ENCODE data around the gene RFX1.

Gene RFX1

DNA sequence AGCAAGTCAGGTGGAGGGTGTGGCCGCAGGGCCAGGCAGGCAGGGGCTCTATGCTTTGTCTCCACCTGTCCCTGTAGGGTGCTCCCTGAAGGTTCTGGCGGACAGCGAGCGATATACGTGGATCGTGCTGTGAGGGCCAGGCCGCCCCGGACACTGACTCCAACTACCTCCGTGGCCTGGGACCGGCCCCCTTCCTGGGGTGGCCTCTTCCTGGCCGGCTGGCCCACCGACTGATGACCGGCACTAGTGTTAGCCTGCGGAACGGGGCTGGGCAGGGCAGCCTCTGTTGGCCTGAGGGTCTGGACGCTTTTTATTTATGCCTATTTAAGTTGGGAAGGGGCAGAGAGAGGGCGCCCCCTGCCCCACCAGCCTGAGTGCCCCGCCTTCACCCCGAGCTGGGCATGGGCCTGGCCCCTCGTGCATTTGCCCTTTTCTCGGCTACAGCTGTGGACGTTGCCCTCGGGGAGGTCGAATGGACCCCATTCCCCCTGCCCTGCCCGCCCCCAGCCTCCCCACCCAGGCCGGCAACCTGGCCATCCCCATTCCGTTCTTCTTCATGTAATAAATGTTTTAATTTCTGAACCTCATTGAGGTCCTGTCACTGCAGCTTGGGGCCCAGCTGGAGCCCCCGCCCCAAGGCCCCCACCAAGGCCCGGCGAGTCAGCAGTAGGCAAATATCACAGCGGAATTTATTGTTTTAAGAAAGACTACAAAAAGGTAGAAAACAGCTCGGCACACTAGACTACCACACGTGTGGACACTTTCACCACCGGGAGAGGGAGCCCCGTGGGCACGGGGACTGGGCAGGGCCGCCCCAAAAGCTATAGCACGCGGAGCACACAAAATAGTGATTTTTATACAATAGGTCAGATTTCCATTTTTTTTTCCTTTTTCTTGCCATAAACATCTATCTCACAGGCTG lies 45.0 kb downstream of the RFX1 start:
- DNase-seq (ENCODE audit: low read depth): no peak

DNA sequence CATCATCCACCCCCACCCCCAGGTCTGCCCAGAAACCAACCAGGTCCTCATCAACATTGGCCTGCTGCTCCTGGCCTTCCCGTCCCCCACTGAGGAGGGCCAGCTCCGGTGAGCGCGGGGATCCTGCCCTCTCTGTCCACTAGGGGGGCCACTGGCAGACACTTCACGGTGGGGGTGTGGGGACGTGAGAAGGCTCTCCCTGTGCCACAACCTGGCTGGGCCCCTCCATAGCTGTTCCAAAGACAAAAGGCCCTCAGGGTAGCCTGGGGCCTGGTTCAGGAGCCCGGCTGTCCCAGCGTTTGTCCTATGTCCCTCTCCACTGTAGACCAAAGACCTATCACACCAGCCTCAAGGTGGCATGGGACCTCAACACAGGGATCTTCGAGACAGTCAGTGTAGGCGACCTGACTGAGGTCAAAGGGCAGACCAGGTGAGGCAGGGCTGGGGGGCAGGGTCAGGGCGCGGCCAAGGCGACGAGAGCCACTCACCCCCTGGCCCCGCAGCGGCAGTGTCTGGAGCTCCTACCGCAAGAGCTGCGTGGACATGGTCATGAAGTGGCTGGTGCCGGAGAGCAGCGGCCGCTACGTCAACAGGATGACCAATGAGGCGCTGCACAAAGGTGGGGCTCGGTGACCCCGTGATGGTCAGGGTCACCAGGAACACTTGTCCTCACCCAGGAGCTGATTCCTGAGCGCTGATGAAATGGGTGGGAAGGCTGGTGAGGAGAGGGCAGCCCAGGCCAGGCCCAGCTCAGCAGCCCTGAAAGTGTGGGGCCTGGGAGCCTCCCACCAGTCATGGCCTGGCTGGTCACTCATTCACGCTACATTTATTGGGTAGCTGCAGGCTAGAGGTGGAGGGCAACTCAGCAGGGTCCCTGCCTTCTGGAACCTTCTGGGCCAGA lies 45.9 kb downstream of the RFX1 start:
- DNase-seq (ENCODE audit: low read depth): peak; percentile 43

DNA sequence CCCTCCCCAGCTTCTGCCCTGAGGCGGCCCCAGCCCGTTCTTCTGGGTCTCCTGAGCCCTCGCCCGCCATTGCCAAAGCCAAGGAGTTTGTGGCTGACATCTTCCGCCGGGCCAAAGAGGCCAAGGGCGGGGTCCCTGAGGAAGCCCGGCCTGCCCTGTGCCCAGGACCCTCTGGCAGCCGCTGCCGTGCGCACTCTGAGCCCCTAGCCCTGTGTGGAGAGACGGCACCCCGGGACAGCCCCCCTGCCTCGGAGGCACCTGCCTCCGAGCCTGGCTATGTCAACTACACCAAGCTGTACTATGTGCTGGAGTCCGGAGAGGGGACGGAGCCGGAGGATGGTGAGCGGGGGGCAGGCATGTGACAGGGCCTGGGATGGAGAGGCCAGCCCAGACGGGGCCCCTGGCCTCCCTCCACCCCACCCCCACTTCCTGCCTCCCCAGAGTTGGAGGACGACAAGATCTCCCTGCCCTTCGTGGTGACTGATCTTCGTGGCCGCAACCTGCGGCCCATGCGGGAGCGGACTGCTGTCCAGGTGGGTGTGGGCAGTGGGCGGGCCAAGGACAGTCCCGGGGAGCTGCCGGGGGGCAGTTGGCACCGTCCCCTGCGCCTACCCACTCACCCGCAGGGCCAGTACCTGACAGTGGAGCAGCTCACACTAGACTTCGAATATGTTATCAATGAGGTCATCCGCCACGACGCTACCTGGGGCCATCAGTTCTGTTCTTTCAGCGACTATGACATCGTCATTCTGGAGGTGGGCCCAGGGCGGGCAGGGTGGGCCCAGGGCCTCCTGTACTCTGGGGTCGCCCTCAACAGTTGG lies 46.8 kb downstream of the RFX1 start:
- DNase-seq (ENCODE audit: low read depth): no peak

DNA sequence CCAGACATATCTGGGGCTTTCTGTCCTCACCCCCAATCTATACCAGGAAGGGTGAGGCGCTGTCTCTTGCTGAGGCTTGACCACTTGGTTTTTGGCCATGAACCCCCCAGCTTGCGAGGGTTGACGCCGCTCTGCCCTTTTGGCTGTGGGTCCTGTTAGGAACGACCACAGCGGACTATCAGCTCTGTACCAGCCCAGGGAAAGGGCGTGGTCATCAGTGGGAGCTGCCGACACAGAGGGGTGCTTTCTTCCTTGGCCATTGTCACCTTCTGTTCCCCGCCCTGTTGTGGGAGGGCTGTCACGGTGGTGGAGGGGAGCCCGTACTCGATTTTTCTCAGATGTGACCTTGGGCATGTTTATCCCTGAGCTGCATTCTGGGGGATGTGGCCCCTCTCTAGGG lies 48.1 kb downstream of the RFX1 start:
- DNase-seq (ENCODE audit: low read depth): no peak

DNA sequence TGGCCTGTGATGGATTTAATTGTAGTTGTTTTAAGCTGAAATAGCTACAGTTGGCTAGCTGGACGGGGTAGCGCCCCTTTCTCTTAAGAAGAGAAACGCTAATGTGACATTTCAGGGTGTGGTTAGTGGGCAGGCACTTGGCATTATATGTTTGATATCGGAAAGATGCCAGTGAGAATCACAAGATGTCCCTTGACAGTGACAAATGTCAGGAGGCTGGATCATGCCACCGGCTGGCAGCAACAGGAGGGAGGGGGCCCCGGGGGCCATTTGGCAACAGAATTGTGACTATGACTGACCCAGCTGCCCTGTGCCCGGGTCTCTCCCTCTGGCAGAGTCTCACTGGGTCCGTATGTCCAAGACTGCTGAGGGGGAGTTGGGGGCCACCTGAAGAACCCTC lies 49.1 kb downstream of the RFX1 start:
- DNase-seq (ENCODE audit: low read depth): no peak

DNA sequence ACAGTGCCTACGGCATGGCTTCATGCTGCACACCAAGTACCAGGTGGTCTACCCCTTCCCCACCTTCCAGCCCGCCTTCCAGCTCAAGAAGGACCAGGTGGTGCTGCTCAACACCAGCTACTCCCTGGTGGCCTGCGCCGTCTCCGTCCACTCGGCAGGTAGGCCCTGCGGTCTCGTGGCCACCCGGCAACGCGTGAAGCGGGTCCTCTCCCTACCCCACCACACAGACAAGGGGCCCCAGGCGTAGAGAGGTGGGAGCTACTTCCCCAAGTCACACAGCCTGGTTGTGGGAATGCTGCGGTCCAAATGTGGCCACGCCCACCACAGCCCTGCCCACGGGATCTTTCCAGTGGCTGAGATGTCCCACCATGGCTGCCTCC lies 49.8 kb downstream of the RFX1 start:
- DNase-seq (ENCODE audit: low read depth): no peak

DNA sequence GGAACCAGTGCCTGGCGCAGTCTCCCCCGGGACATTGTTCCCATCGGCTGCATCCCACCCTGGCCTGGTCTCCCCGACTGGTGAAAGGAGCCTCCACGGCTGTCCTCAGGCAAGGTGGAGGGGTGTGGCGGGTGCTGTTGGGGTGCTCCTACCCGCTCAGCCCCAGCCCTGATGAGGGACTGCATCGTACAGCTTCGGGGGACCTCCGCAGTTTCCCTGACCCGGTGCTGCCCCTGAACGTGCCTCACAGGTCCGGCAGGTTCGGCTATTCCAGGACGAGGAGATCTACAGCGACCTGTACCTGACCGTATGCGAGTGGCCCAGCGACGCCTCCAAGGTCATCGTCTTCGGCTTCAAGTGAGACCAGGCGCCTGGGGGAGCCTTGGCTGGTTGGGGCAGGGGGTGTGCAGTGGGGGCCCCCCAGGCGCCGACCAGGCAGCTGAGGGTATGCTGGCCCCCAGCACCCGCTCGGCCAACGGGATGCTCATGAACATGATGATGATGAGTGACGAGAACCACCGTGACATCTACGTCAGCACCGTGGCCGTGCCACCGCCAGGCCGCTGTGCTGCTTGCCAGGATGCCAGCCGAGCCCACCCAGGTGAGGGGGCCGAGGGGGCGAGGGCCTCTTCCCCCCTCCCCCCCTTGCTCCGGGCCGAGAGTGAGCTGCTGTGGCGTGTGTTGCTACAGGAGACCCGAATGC lies 50.3 kb downstream of the RFX1 start:
- no peak for DNase-seq (ENCODE audit: low read depth)

DNA sequence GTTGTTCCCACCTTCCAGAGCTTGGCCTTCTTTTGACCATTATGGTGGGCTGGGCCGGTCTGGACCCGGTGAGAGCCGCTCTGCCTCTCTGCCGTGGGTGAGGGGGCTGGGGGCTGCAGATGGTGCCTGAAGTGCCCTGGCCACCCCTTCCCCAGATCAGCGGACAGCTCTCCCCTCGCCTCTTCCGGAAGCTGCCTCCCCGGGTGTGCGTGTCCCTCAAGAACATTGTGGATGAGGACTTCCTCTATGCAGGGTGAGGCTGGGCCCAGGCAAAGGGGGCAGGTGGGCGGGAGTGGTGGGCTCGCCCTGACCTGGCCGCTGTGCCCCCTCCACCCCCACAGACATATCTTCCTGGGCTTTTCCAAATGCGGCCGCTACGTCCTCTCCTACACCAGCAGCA lies 51.9 kb downstream of the RFX1 start:
- DNase-seq (ENCODE audit: low read depth): no peak

DNA sequence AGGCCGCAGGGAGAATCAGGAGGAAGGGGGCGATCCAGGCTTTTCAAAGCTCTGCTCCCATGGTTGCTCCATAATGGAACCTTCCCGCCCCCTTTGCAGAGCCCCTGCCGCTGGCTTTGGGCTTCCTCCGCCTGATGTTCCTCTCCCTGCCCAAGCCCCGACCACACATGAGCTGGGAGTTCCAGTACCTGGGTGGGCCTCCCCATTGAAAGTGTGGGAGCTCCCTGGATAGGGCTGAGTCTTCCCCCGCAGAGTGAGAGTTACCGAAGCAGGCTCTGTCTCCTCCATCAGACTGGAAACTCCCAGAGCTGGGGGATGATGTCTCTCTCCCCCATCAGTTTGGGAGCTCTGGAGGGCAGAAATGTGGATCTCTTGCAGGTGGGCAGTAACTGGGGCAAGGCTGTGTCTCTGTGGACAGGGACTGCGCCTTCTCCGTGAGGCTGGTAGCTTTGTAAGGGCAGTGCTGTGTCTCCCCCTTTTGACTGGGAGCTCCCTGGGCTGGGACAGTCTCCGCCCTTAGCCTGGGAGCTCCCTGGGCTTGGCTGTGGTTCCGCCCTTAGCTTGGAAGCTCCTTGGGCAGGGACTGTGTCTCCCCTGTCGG lies 53.1 kb downstream of the RFX1 start:
- peak; percentile 73 for DNase-seq (ENCODE audit: low read depth)

DNA sequence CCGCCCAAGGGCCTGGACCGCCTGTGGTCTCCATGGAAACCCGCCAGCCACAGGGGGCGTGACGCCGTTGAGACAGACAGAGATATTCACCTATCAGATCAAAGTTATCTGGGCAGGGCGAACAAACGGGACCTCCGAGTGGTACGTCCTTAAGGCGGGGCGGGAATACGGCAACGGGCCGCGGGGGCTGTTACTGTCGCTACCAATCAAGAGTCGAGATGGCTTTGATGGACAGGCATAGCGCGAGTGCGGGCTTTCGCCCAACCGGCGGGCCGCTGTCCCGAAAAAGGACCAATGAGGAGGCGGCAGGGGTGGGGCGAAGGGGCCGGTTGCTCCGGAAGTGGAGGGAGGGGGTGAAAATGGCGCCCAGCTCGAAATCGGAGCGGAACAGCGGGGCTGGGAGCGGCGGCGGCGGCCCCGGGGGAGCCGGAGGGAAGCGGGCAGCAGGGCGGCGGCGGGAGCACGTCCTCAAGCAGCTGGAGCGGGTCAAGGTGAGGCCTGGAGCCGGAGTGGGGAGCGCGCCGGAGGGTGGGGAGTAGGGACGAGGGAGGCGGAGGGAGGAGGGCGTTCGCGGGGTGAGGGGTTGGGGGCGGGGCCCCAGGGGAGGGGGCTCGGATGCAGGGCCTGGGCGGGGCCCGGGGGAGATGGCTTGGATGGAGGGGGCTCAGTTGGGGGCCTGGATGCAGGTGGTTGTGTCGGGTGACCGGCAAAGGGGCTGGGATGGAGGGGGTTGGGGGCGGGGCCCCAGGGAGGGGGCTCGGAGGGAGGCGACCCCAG lies 53.8 kb downstream of the RFX1 start, which contains the start of gene DCAF15:
TSS of gene DCAF15 (plus strand) at position 356 of the 777 bp plus-strand sequence. CDS start at position 360, 4 bp downstream.
- DNase-seq (ENCODE audit: low read depth): peak; percentile 100

DNA sequence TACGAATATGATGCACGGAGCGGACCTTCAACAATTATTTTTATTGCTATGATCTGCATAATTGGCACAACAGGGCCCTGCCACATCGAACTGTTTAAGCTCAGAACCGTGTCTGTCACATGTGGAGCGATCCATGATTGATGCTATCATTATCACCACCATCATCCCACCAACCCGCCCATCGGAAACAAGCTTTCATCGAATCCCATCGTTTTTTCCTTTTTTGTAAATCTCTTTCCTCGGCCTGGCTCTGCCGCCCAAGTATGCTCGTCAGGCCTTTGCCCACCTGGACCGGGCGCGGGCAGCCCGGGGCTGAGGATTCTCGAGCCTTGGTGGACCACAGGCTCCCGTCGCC lies 54.3 kb downstream of the RFX1 start:
- no peak for DNase-seq (ENCODE audit: low read depth)

DNA sequence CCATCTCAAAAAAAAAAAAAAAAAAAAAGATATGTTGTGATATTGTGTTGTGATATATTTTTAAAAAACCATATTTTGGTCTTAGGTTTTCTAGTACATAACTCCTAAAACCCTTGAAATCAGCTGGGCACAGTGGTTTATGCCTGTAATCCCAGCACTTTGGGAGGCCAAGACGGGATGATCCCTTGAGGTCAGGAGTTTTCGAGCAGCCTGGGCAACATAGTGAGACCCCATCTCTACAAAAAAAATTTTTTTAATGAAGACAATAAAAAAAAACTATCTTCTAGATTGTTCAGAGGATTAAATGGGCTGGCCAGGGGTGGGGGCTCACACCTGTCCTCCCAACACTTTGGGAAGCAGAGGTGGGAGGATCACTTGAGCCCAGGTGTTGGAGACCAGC lies 55.1 kb downstream of the RFX1 start:
- DNase-seq (ENCODE audit: low read depth): no peak

DNA sequence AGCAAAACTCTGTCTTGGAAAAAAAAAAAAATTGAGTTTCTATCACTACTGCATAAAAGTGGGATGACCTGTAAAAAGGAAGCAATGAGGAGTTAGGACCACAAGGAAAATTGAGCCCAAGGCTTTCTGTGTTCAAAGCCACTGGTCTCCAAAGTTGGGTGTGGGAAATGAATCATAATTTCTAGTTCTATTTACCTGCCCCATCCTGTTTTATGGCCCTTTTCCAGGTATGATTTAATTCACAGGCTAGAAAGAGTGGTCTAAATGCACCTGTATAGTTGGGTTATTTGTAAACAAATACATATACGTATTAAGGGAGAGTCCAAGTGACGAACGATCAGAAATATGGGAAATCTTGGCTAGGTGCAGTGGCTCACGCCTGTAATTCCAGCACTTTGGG lies 59.7 kb downstream of the RFX1 start:
- DNase-seq (ENCODE audit: low read depth): no peak

DNA sequence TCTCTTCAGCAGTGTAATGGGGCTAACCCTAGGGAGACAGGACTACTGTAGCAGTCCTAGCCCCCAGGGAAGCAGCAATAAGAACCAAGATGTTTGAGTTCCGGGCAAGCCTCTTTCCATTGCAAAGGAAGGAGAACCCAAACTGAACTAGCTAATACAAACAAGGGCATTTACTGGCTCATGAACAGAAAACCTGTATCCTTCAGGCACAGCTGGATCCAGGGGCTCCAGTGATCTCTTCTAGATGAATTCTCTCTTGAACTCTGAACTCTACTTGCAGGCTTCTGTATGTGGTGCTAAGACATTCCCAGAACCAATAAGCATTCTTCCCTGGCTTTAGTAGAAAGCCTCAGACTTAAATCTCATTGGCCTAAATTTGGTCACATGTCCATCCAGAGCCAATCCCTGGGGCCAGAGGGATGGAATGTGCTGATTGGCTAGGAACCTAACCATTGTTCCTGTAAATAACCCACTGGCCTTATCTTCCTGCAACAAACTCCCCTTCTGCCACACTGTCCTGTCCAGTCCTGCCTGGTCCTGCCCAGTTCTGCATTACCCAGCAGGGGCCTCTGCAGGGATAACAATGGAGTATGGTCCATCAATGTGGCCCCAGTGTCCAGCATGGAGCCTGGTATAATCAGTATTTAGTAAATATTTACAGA lies 64.0 kb downstream of the RFX1 start:
- peak; percentile 22 for DNase-seq (ENCODE audit: low read depth)

DNA sequence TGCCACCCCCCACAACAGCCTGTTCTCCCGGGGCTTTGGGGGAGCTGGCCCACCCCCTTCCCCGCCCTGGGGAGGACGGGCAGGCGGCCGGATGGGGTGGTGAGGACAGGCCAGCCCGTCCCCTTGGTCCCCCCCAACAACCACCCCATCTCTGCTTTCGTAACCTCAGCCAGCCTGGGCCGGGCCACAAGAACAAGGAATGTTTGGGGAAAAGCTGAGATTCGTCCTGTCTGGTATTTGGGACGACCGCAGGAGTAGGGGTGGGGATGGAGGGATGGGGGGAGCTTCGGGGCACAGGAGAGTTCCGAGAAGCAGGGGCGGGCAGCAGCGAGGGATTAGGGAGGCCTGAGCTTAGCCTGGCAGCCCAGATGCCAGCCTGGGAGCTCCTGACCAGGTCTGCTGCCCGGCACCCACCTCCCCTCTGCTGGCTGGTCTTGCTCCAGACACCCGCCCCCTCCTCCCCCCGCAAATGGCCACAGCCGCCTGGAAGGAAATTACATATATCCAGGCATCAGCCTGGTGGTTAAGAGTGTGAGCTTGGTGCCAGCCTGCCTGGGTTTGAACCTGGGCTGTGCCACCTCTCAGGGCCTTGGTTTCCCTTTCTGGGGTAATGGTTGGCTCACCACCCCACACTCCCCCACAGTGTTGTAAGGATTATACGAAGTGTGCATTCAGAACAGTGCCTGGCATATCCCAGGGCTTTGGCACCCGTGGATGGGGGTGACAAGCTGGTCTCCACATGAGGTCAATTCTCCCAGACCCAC lies 67.6 kb downstream of the RFX1 start, which contains the start of gene PODNL1:
TSS of gene PODNL1 (minus strand) at position 117 of the 764 bp plus-strand sequence. CDS start 236 bp downstream, outside the sequence.
- DNase-seq (ENCODE audit: low read depth): peak; percentile 49

DNA sequence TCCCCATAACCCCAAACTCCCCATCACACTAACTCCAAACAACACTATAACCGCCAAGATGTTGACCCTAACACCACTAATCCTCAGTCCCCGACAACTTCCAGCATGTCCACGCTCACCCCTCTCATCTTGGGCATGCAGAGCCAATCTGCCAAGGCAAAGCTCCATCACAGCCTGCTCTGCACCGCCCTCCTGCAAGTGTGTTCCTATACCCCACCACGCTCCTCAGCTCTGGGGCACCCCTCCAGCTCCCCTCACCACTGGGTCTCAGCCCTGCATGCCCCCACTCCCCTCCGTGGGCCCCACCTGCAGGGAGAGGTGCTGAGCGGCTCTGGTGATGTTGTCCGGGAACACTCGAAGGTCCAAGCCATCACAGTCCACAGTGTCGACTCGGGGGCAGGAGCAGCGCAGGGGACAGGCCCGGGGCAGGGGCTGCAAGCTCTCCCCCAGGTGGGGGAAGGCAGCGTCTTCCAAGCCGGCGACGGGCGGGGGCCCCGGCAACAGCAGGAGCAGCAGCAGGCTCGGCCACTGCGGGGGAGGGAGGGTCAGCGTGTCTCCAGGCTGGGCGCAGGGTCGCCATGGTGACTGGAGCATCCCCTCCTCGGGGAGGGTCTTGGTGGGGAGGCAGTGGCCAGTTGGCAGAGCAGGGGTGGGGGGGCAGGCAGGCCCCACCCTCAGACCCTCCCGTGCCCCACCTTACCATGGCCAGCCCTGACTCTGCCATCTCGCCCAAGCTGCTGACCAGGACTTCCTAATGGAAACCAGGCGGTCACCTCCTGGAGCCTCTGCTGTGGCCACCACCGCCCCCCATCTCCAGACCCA lies 68.4 kb downstream of the RFX1 start:
- DNase-seq (ENCODE audit: low read depth): peak; percentile 17

DNA sequence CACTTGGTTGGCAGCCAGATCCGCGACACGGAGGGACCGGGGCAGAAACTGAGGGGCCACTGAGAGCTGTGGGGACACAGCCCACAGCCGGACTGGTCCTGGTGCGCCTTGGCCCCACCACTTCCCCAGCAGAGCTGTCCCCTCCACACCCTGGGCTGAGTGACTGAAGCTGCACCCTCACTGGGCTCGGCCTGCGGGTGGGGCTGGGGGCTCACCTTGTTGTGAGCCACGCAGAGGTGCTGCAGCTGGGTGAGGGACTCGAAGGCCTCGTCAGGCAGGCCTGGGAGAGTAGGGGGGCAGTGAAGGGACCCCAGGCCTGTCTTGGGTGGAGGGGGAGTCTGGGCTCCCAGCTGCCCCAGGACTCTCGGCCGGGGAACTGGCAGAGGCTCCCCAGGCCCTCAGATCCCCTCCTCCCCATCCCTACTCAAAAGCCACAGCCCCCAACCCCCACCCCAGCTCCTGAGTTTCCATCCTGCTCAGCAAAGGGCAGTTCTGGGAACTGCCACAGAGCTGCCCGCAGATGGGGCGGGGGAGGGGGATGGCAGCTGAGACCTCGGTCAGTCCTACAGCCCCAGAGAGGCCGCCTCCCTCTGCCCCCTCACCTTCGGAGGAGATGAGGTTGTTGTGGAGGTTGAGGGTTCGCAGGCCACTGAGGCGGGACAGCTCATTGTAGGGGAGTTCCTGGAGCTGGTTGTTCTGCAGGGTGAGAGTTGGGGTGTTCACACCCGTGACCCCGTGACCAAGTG lies 70.2 kb downstream of the RFX1 start:
- no peak for DNase-seq (ENCODE audit: low read depth)

All from ELR (cell line).